ENCODE measurements around the gene BCAS3.

GRCh38 chr17:60888812-60889709 lies 211.4 kb downstream of the BCAS3 start:
- TF ChIP-seq CTCF (IDR thresholded peaks at IDR 0.05 in 8 of 11, conservative IDR thresholded peaks at IDR 0.05 in 3 of 11) (no peak), POLR2AphosphoS5 (IDR thresholded peaks at IDR 0.05) (no peak)

Measured in spleen (tissue), 7 donors.